Hematopoietic multipotent progenitor cell treated with erythropoietin and hydrocortisone succinate and interleukin-3 and kit ligand, for 6 days (in vitro differentiated cells): ENCODE results near the gene RPL10.
"Not testable (repeated sequence)": the region's sequence is repeated elsewhere in the genome, so short reads cannot be mapped to it uniquely, and the experiment has no call there.

ENCODE experiments used
- DNase-seq: peaks from one replicate; pipeline ENCODE4 v3.0.0-alpha.2; 2015

Gene RPL10

GRCh38 chrX:154378799-154379568 is 19.2 kb upstream of the RPL10 start, which contains the start of gene EMD:
Gene EMD (plus strand): TSS chrX:154379295. CDS start chrX:154379485, 190 bp downstream.
- DNase-seq, result peak; percentile 95

- DNase-seq, result no peak
These were observed 18.6 kb upstream of the RPL10 start for GRCh38 chrX:154379569-154379951.

- no peak for DNase-seq
These were observed 18.0 kb upstream of the RPL10 start for GRCh38 chrX:154380153-154380552.

- no peak for DNase-seq
These were observed 17.4 kb upstream of the RPL10 start for GRCh38 chrX:154380787-154381186.

DNA sequence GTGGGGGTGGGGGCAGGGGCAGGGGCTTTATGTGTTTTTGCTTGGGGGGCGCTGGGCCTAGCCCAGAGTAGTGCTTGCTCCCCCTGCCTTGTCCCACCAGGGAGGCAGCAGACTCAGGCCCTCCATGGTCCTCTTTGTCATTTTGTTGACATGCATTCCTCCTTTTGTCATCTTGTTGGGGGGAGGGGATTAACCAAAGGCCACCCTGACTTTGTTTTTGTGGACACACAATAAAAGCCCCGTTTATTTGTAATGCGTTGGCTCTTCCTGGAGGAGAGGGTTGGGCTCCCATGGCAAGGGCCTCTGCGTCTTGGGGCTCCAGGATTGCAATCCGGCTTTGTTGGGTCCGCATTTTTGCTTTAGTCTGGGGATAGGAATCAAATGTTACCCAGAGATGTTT is 16.9 kb upstream of the RPL10 start:
- DNase-seq, result no peak

DNA sequence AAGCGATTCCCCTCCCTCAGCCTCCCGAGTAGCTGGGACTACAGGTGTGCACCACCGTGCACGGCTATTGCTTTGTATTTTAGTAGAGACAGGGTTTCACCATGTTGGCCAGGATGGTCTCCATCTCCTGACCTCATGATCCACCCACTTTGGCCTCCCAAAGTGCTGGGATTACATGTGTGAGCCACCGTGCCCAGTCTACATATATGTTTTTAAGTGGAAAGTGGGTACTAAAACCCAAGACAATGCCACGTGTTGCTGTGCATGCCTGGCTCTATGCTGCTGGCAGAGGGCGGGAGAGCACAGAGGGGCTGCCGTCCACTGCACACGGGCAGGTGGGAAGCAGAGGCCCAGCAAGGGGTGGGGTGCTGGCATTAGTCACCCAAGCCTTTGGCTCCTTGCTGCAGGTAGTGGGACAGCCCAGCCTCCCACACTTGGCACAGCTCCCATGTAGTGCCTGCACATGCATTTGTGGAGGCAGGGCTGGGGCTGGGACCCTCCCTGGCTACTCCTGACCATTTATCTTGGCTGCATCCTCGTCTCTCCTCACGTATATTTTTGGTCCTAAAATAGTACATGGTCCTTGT is 15.6 kb upstream of the RPL10 start:
- DNase-seq, result no peak

GRCh38 chrX:154383359-154384283 is 14.6 kb upstream of the RPL10 start:
- no peak for DNase-seq

DNA sequence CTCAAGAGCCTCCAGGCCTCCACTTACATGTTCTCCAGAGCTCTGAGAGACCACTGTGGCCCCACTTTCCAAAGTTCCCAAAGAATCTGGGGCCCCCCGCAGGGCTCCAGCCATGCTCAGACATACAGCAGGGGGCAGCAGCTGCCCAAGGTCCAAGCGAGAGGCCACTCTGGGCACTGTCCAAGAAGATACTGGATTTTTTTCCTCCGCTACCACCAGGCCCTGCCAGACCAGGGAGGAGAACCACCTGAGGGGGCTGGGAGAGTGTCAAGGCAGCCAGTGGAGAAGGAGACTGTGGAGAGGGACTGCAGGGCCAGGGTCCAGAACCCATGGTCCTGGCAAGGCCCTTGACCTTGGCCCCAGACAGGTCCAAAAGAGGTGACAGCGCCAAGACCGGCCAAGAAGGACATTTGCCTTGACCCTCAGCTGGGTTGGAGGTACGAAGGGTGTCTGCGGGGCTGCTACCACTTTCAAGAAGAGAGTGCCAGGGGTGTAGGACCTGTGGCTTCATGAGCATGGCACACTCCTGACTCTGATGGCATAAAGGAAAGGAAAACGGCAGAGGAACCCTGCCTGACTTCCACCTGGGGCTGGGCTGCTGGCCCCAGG is 13.8 kb upstream of the RPL10 start:
- DNase-seq, result no peak

GRCh38 chrX:154388094-154388493 is 10.1 kb upstream of the RPL10 start:
- not testable (repeated sequence) for DNase-seq

GRCh38 chrX:154388649-154389048 is 9.5 kb upstream of the RPL10 start:
- not testable (repeated sequence) for DNase-seq

DNA sequence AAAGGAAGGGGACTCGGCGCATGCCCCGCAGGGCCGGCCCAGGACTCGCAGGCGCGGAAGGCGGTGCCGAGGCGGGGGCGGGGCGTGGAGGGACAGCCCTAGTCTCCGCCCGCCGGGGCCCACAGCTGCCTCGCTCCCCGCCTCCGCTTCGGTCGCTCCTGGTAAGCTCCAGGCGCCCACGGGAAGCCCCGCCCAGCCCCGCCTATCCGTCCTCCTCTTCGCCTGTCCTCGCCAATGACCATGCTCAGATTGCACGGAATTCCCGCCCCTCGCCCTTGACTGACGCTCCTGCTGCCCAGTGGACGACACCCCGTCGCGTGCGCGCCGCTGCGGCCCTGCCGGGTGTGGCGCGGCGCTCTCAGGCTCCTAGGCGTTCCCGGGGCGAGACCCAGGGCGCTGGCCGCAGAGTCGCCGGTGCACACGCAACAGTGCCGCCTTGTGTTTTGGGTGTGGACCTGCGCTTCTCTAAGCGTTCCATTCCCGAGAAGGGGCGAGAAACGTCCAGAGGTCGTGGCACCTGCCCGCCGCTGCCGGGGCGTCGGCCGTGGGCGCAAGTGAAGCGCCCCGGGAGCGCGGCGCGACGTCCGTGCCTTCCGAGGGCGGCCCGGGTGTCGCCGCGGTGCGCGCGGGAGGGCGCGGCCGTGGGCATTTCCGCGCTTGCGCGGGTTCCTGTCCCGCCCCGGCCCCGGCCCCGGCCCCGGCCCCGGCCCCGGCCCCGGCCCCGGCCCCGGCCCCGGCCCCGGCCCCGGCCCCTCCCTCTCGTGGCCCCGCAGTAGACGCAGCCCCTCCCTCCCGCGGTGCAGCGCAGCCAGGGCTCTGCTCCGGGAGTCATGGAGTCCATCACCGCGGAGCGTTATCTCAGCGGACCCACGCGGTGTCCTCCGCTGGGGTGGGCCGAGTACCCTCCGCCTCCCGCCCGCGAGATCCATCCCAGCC is 8.1 kb upstream of the RPL10 start:
- DNase-seq, result not testable (repeated sequence)

- not testable (repeated sequence) for DNase-seq
These were observed 1.8 kb upstream of the RPL10 start for GRCh38 chrX:154396363-154396762.

DNA sequence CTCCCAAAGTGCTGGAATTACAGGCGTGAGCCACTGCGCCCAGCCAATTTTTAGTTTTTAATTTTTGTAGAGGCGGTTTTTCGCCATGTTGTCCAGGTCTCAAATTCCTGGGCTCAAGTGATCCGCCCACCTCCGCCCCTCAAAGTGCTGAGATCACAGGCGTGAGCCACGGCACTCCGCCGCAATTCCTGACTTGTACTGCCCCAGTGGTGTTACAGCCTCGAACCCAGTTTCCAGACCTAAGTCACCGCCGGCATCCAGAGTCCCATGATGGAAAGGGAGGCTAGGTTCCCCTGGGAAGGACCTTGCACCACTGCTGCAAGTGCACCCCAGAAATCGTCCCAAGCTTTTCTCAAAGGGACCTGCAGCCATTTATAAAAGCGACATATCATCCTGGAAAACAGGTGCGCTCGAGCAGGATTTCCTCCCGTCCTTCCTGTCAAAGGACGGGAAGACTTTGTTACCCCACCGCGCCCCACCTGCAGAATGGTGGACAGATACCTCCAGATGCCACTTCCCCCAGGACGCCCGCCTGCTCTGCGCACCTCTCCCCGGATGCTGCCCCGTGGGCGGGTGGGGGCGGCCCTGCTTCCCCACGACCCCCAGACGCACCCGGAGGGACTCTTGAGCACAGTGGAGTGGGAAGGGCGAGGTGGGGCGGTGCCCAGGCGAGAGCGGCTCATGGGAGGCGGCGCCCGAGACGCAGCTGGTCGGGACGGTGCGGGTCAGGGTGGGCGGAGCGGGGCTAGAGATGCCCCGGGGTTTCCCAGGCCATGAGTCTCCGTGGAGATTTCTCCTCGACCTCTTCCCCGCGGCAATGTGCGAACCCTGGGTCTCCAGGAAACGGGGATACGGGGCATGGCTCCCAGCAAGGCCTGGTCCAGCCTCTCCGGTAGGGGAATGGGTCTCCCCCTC is 947 bp upstream of the RPL10 start:
- DNase-seq, result peak; percentile 84

DNA sequence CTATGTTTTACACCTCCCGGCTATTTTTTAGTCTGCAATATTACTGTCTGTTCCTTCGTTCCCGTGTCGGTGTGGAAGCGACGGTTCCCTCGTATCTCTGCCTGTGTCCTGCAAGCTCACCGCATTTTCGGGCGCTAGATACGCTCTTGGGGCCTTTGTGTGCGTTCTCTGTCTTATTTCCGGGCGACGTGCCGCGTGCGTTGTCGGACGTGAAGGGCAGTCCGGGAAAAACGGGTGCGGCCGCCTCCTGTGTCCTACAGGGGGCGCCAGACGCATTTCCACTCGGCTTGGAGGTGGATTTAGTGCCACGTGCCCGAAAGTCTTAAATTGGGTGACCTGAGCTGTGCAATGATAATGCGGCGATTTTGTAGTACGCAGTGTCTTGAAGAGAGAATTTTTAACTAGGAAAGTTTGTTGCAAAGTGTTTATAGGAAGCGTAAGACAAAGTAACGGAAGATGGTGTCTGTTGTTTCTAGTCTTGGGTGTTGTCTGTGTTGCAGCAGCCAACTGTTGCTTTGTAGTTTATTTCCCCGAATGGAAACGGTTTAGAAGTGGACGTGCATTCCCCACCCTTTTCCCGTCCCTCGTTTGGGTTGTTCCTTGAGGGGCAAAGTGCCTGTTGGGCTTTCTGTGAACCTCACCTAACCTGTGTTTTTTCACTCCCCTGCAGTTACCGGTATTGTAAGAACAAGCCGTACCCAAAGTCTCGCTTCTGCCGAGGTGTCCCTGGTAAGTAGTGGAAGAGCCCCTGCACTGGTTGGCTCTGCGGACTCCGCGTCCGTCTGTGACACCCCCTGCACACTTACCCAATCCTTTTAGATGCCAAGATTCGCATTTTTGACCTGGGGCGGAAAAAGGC is 720 bp downstream of the RPL10 start:
- DNase-seq, result peak; percentile 86

DNA sequence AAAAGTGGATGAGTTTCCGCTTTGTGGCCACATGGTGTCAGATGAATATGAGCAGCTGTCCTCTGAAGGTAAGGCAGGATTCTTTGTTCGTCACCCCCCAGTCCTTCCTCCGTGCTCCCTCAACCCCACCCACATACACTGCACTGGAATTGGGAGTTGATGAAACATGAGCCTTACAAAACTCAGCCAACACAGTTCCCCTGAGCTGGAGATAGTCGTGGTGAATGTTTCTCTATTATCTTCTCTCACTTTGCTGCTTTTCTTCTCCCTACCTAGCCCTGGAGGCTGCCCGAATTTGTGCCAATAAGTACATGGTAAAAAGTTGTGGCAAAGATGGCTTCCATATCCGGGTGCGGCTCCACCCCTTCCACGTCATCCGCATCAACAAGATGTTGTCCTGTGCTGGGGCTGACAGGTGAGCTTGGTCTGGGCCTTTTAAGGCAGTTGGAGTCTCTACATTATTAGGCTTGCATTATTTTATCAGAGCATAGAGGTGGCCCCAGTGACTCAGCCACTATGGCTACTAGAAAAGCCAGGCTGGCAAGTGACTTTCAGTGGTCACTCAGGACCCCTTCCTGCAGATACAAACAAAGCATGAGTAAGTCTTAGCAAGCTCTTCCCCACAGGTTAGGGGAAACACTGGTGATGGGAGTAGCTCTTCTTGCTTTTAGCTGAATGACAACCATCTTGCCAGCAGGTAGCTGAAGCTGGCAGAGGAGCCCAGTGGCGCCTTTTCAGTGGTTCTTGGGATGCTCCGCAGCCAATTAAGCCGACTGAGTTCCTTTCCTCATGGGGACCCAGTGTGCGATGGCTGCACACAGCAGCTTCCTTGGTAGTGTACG is 1.6 kb downstream of the RPL10 start:
- peak; percentile 10 for DNase-seq

DNA sequence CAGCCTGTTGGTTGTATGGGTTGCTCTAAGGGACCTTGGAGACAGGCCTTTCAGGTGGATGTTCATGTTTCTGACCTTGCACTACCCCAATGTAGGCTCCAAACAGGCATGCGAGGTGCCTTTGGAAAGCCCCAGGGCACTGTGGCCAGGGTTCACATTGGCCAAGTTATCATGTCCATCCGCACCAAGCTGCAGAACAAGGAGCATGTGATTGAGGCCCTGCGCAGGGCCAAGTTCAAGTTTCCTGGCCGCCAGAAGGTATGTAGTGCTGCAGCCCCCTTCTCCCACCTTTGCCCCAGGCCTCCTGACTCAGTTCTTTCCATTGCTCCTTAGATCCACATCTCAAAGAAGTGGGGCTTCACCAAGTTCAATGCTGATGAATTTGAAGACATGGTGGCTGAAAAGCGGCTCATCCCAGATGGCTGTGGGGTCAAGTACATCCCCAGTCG is 2.2 kb downstream of the RPL10 start:
- not testable (repeated sequence) for DNase-seq

DNA sequence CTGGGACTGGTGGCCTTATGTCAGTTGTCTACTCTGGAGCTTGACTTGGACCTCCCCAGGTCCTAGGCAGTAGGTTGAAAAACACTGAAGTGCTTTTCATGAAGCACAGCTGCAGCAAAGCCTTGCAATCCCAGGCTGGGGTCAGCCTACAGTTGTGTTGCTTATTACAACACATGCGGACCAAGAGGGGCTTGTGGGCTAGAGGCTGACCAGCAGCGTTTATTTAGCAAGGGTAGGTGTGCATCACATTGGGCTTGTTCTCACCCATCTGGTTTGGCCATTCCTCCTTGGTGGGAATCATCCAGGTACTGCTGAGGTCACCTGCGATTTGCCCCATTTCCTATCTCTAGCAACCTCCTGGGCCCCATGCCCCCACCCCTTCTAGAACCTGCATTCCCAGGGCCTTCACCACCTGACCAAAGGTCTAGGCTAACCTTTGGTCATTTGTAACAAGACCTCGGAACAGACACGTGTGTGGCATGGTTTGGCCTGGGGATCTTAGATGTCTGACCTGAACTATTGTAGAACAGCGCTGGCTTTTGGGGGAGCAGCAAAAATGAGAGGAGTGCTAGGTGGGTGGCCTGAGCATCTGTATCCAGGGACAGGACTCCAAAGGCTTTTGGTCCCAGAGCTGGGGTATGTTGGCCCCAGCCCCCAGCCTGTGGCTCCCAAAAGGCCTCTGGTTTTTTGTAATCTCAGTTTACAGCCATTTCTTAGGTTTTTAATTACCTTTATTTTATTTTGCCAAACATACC is 3.0 kb downstream of the RPL10 start:
- DNase-seq, result peak; percentile 43
